H1 (cell line): ENCODE measurements around the gene SPATA32. TPM values are rescaled to one million over a fixed set of nuclear protein-coding genes. Genes with fewer than 3 reads are reported as not detected.
"Not testable (repeated sequence)": the region's sequence is repeated elsewhere in the genome, so short reads cannot be mapped to it uniquely, and the experiment has no call there.

Experiments used
- CTCF ChIA-PET: fragments of 300-600 bp; sonication (Branson Sonifier 250); formaldehyde crosslinking; loops from one replicate; lab custom pipeline; 2021; ENCODE audit not compliant: partially characterized antibody; lab: Charles Lee
- POLR2A ChIA-PET: fragments of 300-600 bp; sonication (Branson Sonifier 250); formaldehyde crosslinking; loops from one replicate; lab custom pipeline; 2021; ENCODE audit warnings: inconsistent platforms; ENCODE audit not compliant: partially characterized antibody; lab: Charles Lee
- DNase-seq, 2 experiments: peaks; one replicate each; pipeline versions ENCODE4 v3.0.0 to v3.0.0-alpha.2; 2010 to 2022; ENCODE audit warnings: low spot score in 2 of 2, low read depth in 1 of 2, mixed read lengths in 1 of 2
- FAIRE-seq: peaks from 2 replicates; lab custom pipeline; 2011; peaks lifted over from hg19 to GRCh38; lab: Jason Lieb, UNC
- H2AFZ ChIP-seq: 2 replicates; pipeline ENCODE4 v1.8.1; 2012; ENCODE audit warnings: low read length, inconsistent platforms
- H2AK5ac ChIP-seq: 2 replicates; pipeline ENCODE4 v1.6.1; 2013; ENCODE audit warnings: low read depth, low read length
- H2BK120ac ChIP-seq: replicated peaks from 2 replicates; pipeline ENCODE3; 2013; ENCODE audit warnings: low read depth, low read length, inconsistent platforms
- H2BK12ac ChIP-seq: 2 replicates; pipeline ENCODE4 v1.6.1; 2013; ENCODE audit warnings: low read depth, low read length
- H2BK15ac ChIP-seq: 2 replicates; pipeline ENCODE4 v1.6.1; 2013; ENCODE audit warnings: low read length
- H2BK20ac ChIP-seq: 2 replicates; pipeline ENCODE4 v1.6.1; 2013; ENCODE audit warnings: low read length
- H2BK5ac ChIP-seq: 2 replicates; pipeline ENCODE4 v1.6.1; 2013; ENCODE audit warnings: low read depth, low read length
- H3K14ac ChIP-seq: 2 replicates; pipeline ENCODE4 v1.6.1; 2013; ENCODE audit warnings: inconsistent platforms; ENCODE audit not compliant: insufficient read length
- H3K18ac ChIP-seq: 2 replicates; pipeline ENCODE4 v1.6.1; 2013; ENCODE audit warnings: low read length; ENCODE audit errors: extremely low read depth
- H3K23ac ChIP-seq: 2 replicates; pipeline ENCODE4 v1.6.1; 2013; ENCODE audit warnings: inconsistent platforms; ENCODE audit not compliant: insufficient read length
- H3K23me2 ChIP-seq: 2 replicates; pipeline ENCODE4 v1.6.1; 2013; ENCODE audit warnings: low read depth, low read length
- H3K27ac ChIP-seq: 2 replicates; pipeline ENCODE4 v1.6.1; 2011; ENCODE audit warnings: low read depth, low read length, inconsistent platforms
- H3K27me3 ChIP-seq, 4 experiments: replicated peaks in 1 of 4; 1 replicate in 1 of 4; 2 replicates in 3 of 4; pipeline versions ENCODE4 v1.6.1 to v1.8.1; 2011 to 2013; ENCODE audit warnings: low read length in 3 of 4, mild to moderate bottlenecking in 3 of 4, inconsistent platforms in 2 of 4, mixed read lengths in 2 of 4, moderate library complexity in 1 of 4; ENCODE audit not compliant: control insufficient read depth in 3 of 4, insufficient read depth in 3 of 4; ENCODE audit errors: extremely low read depth in 1 of 4
- H3K36me3 ChIP-seq, 4 experiments: 2 replicates each; pipeline versions ENCODE4 v1.6.1 to v1.8.1; 2011 to 2013; ENCODE audit warnings: mild to moderate bottlenecking in 4 of 4, low read length in 3 of 4, moderate library complexity in 2 of 4, control low read depth in 1 of 4, inconsistent platforms in 1 of 4; ENCODE audit not compliant: insufficient read depth in 4 of 4, control insufficient read depth in 2 of 4
- H3K4ac ChIP-seq: replicated peaks from 2 replicates; pipeline ENCODE3; 2013; ENCODE audit warnings: low read length, low read depth, mixed read lengths, inconsistent platforms; ENCODE audit not compliant: insufficient read length
- H3K4me1 ChIP-seq, 4 experiments: replicated peaks in 1 of 4; 1 replicate in 1 of 4; 2 replicates in 3 of 4; pipeline versions ENCODE4 v1.6.1 to v1.8.1; 2011 to 2013; ENCODE audit warnings: low read length in 3 of 4, inconsistent platforms in 2 of 4, mixed read lengths in 1 of 4; ENCODE audit not compliant: insufficient read depth in 4 of 4, control insufficient read depth in 3 of 4
- H3K4me2 ChIP-seq, 2 experiments: 2 replicates each; pipeline versions ENCODE4 v1.6.1 to v1.8.1; 2011 to 2013; ENCODE audit warnings: low read depth in 2 of 2, low read length in 2 of 2, control low read depth in 1 of 2, inconsistent platforms in 1 of 2, mild to moderate bottlenecking in 1 of 2; ENCODE audit not compliant: insufficient read depth in 1 of 2
- H3K4me3 ChIP-seq, 4 experiments: fragments of 200-600, 300-600 bp in 1 of 4; sonication (generic), shearing (Covaris generic), sonication (Bioruptor Twin) in 1 of 4; 2 replicates each; pipeline versions ENCODE4 v1.5.1 to v1.8.1; 2011 to 2016; ENCODE audit warnings: low read length in 4 of 4, low read depth in 3 of 4, control low read depth in 2 of 4, inconsistent platforms in 2 of 4, mild to moderate bottlenecking in 2 of 4, mixed read lengths in 1 of 4, moderate library complexity in 1 of 4; ENCODE audit not compliant: insufficient read depth in 2 of 4; ENCODE audit errors: extremely low read depth in 1 of 4
- H3K56ac ChIP-seq: replicated peaks from 2 replicates; pipeline ENCODE3; 2013; ENCODE audit warnings: low read depth, mild to moderate bottlenecking, mixed read lengths, low read length, inconsistent platforms; ENCODE audit not compliant: insufficient read length
- H3K79me1 ChIP-seq: 2 replicates; pipeline ENCODE4 v1.6.1; 2013; ENCODE audit warnings: low read depth, low read length, control low read depth
- H3K79me2 ChIP-seq, 2 experiments: 2 replicates each; pipeline versions ENCODE4 v1.6.1 to v1.8.1; 2012 to 2013; ENCODE audit warnings: low read length in 2 of 2, mild to moderate bottlenecking in 2 of 2, inconsistent platforms in 1 of 2; ENCODE audit not compliant: insufficient read depth in 2 of 2, control insufficient read depth in 1 of 2
- H3K9ac ChIP-seq, 4 experiments: replicated peaks in 1 of 4; 1 replicate in 1 of 4; 2 replicates in 3 of 4; pipeline versions ENCODE4 v1.6.1 to v1.8.1; 2011 to 2013; ENCODE audit warnings: low read depth in 3 of 4, low read length in 3 of 4, control low read depth in 2 of 4, mild to moderate bottlenecking in 2 of 4, moderate library complexity in 2 of 4, inconsistent platforms in 1 of 4; ENCODE audit errors: extremely low read depth in 1 of 4
- H3K9me3 ChIP-seq, 2 experiments: 2 replicates each; pipeline versions ENCODE4 v1.6.1 to v1.8.1; 2012 to 2013; ENCODE audit warnings: mild to moderate bottlenecking in 2 of 2, moderate library complexity in 2 of 2, control low read depth in 1 of 2, inconsistent platforms in 1 of 2, low read depth in 1 of 2, low read length in 1 of 2, mixed read lengths in 1 of 2; ENCODE audit not compliant: insufficient read depth in 2 of 2
- H4K20me1 ChIP-seq, 2 experiments: replicated peaks in 1 of 2; 2 replicates each; pipeline versions ENCODE3 to v1.8.1; 2011 to 2013; ENCODE audit warnings: inconsistent platforms in 2 of 2, low read length in 2 of 2, mild to moderate bottlenecking in 1 of 2; ENCODE audit not compliant: insufficient read depth in 2 of 2, control insufficient read depth in 1 of 2
- H4K5ac ChIP-seq: 2 replicates; pipeline ENCODE4 v1.6.1; 2013; ENCODE audit warnings: low read length, low read depth, mixed read lengths, inconsistent platforms; ENCODE audit not compliant: insufficient read length
- H4K8ac ChIP-seq: 2 replicates; pipeline ENCODE4 v1.8.0; 2013; ENCODE audit warnings: mild to moderate bottlenecking, moderate library complexity, low read length, inconsistent platforms; ENCODE audit not compliant: insufficient read depth; ENCODE audit errors: extremely low read depth
- H4K91ac ChIP-seq: replicated peaks from 2 replicates; pipeline ENCODE3; 2013; ENCODE audit warnings: low read length, mixed read lengths, inconsistent platforms; ENCODE audit not compliant: insufficient read length
- WGBS, 2 experiments: shearing (Covaris generic) in 1 of 2; methylation state at CpG; one replicate each; pipeline versions ENCODE4 v1.1.6 to v1.1.7; 2013 to 2015; ENCODE audit warnings: low lambda C conversion rate in 2 of 2, mixed read lengths in 2 of 2, inconsistent platforms in 1 of 2, low coverage in 1 of 2, missing lambda C conversion rate in 1 of 2; ENCODE audit not compliant: insufficient replicate concordance in 2 of 2, insufficient coverage in 1 of 2, insufficient read length in 1 of 2; ENCODE audit errors: extremely low coverage in 1 of 2, missing lambda C conversion rate in 1 of 2; 5-methylcytosine and 5-hydroxymethylcytosine counted together
- polyA plus RNA-seq, 7 experiments: library from polyadenylated mRNA; depleted of rRNA in 3 of 7; stranded (reverse) in 5 of 7; unstranded in 2 of 7; fragments of >200 nt in 5 of 7; fragments of 200-250 nt in 2 of 7; gene quantifications; 1 replicate in 5 of 7; 2 replicates in 1 of 7; 4 replicates in 1 of 7; pipeline versions ENCODE4 v1.2.1 to v1.2.3, GENCODE V29; 2011 to 2013; ENCODE audit warnings: missing spikeins in 2 of 7, mixed read lengths in 2 of 7
- total RNA-seq: library from RNA; stranded (reverse); fragmentation: NEBNext Ultra II Directional; extraction: Animal tissue kit (Norgen Biotek cat#: 25700); gene quantifications from 2 replicates; pipeline ENCODE4 v1.2.1, GENCODE V29; 2021

Gene SPATA32
- total and polyA plus RNA-seq, 2 of the 8 experiments (the other 6 are each of a cell fraction or from before 2014, with no cell fraction given), result 0.24 TPM; not detected in 1

DNA sequence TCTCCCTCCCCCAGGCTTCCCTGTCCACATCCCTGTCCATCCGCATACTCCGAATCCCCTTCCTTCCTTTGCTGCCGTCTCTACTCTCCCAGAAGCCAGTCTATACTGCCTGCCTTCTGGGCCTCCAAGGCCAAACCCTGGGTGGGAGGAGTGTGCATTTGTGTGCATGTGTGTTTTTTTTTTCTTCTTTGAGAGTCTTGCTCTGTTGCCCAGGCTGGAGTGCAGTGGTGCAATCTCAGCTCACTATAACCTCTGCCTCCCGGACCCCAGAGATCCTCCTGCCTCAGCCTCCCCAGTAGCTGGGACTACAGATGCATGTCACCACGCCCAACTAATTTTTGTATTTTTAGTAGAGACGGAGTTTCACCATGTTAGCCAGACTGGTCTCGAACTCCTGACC lies 8.7 kb downstream of the SPATA32 start:
- H2BK120ac ChIP-seq, H2AK5ac ChIP-seq, H4K5ac ChIP-seq, H3K27me3 ChIP-seq, FAIRE-seq, H3K36me3 ChIP-seq, H3K9me3 ChIP-seq, H3K4ac ChIP-seq, H4K20me1 ChIP-seq, H3K27ac ChIP-seq, H4K91ac ChIP-seq, H3K79me1 ChIP-seq, H3K56ac ChIP-seq, H3K4me3 ChIP-seq, H2BK12ac ChIP-seq, H3K79me2 ChIP-seq, H3K9ac ChIP-seq, H2AFZ ChIP-seq, H3K18ac ChIP-seq, H3K23ac ChIP-seq, DNase-seq, H3K4me2 ChIP-seq, H2BK20ac ChIP-seq, H2BK5ac ChIP-seq, H3K23me2 ChIP-seq, H3K14ac ChIP-seq, H2BK15ac ChIP-seq: not testable (repeated sequence)
- H4K8ac ChIP-seq, result peak overlapping the region; percentile 11; the same call in 1 of the 2 replicates
- peaks cover 3 to 22% (median 12%) of the 10 kb centered on the region in 4 experiments for H3K4me1 ChIP-seq
- WGBS, 2 experiments, result 90% methylated on average over 7 of the region's 7 CpGs; no CpG with 5 or more reads in 1 of the 2 experiments
- CTCF ChIA-PET, result interaction anchor here (0.7 to 21.3 kb wide), 8 partner anchors 15 to 279 kb away, joined by 3 to 362 read pairs (median 4); partner anchors contain the start of gene FMNL1
- POLR2A ChIA-PET, result interaction anchor here (0.9 to 5.7 kb wide), 3 partner anchors 11 to 24 kb away, joined by 3 to 16 read pairs (median 3); no protein-coding TSS in a partner anchor
